Mesothelial cell of epicardium (in vitro differentiated cells): ENCODE results near the gene KLK1. TPM values are rescaled to one million over a fixed set of nuclear protein-coding genes. Genes with fewer than 3 reads are reported as not detected.

Experiments
- DNase-seq, 2 experiments: peaks; one replicate each; pipeline ENCODE4 v3.0.0; 2021; ENCODE audit warnings: low spot score in 2 of 2; ENCODE audit not compliant: unreplicated experiment in 2 of 2
- H3K27ac Mint-ChIP-seq: 2 replicates; pipeline ENCODE4 v1.8.0; 2021; ENCODE audit warnings: mixed read lengths
- H3K27me3 Mint-ChIP-seq: 2 replicates; pipeline ENCODE4 v1.8.0; 2021; ENCODE audit warnings: low read depth, mixed read lengths
- H3K36me3 Mint-ChIP-seq: 2 replicates; pipeline ENCODE4 v1.8.0; 2021; ENCODE audit warnings: mixed read lengths
- H3K4me1 Mint-ChIP-seq: 2 replicates; pipeline ENCODE4 v1.8.0; 2021; ENCODE audit warnings: mixed read lengths
- H3K4me3 Mint-ChIP-seq: 2 replicates; pipeline ENCODE4 v1.8.0; 2021; ENCODE audit warnings: mild to moderate bottlenecking, moderate library complexity, mixed read lengths
- H3K9me3 Mint-ChIP-seq: 2 replicates; pipeline ENCODE4 v1.8.0; 2021; ENCODE audit warnings: mixed read lengths
- CTCF ChIP-seq: fragments of 200-600 bp; sonication (generic); IDR thresholded peaks from one replicate; pipeline ENCODE4 v1.5.0; 2021; ENCODE audit warnings: antibody characterized with exemption; ENCODE audit not compliant: unreplicated experiment
- total RNA-seq: library from RNA; stranded (reverse); gene quantifications from 3 replicates; pipeline ENCODE4 v1.2.1, GENCODE V29; 2021

KLK1 gene
- total RNA-seq, 1 donor from 2014 or later = 0.40 TPM

GRCh38 chr19:50851620-50852019 lies 28.0 kb upstream of the KLK1 start:
- Mint-ChIP-seq H3K27ac (no peak overlapping the region), H3K4me1 (no peaks in the 10 kb centered on the region), H3K27me3 (peaks cover 65% of the 10 kb centered on the region), H3K36me3 (no peaks in the 10 kb centered on the region), H3K4me3 (no peak overlapping the region), H3K9me3 (no peaks in the 10 kb centered on the region)
- DNase-seq = no peak
- no peak for TF ChIP-seq CTCF

- no peaks in the 10 kb centered on the region for H3K4me1 Mint-ChIP-seq
- H3K36me3 Mint-ChIP-seq = no peaks in the 10 kb centered on the region
- no peak overlapping the region for H3K4me3 Mint-ChIP-seq
- no peaks in the 10 kb centered on the region for H3K9me3 Mint-ChIP-seq
- TF ChIP-seq CTCF = no peak
- H3K27ac Mint-ChIP-seq = no peak overlapping the region
- peaks cover 60% of the 10 kb centered on the region for H3K27me3 Mint-ChIP-seq
- no peak for DNase-seq
Measured at GRCh38 chr19:50850738-50851137, 27.2 kb upstream of the KLK1 start.

GRCh38 chr19:50844296-50844935 lies 20.8 kb upstream of the KLK1 start:
- TF ChIP-seq CTCF = no peak
- no peak for DNase-seq
- Mint-ChIP-seq H3K36me3 (peaks cover 1% of the 10 kb centered on the region), H3K4me1 (no peaks in the 10 kb centered on the region), H3K27ac (no peak overlapping the region), H3K9me3 (peaks cover 9% of the 10 kb centered on the region), H3K27me3 (peaks cover 76% of the 10 kb centered on the region), H3K4me3 (no peak overlapping the region)

- Mint-ChIP-seq H3K27ac (no peak overlapping the region), H3K27me3 (peaks cover 75% of the 10 kb centered on the region), H3K9me3 (peaks cover 9% of the 10 kb centered on the region), H3K4me1 (no peaks in the 10 kb centered on the region), H3K4me3 (no peak overlapping the region), H3K36me3 (peaks cover 1% of the 10 kb centered on the region)
- DNase-seq = no peak
- no peak for TF ChIP-seq CTCF
Measured at GRCh38 chr19:50843701-50844221, 20.2 kb upstream of the KLK1 start.

- Mint-ChIP-seq H3K4me1 (peaks cover under 1% of the 10 kb centered on the region), H3K27ac (no peak overlapping the region), H3K4me3 (no peak overlapping the region), H3K9me3 (peaks cover 9% of the 10 kb centered on the region), H3K27me3 (peaks cover 71% of the 10 kb centered on the region), H3K36me3 (peaks cover 1% of the 10 kb centered on the region)
- no peak for DNase-seq
- no peak for TF ChIP-seq CTCF
Measured at GRCh38 chr19:50843205-50843604, 19.6 kb upstream of the KLK1 start.
